ENCODE data around the gene PRPH2.
"Not testable (repeated sequence)": the region's sequence is repeated elsewhere in the genome, so short reads cannot be mapped to it uniquely, and the experiment has no call there.

Gene PRPH2

DNA sequence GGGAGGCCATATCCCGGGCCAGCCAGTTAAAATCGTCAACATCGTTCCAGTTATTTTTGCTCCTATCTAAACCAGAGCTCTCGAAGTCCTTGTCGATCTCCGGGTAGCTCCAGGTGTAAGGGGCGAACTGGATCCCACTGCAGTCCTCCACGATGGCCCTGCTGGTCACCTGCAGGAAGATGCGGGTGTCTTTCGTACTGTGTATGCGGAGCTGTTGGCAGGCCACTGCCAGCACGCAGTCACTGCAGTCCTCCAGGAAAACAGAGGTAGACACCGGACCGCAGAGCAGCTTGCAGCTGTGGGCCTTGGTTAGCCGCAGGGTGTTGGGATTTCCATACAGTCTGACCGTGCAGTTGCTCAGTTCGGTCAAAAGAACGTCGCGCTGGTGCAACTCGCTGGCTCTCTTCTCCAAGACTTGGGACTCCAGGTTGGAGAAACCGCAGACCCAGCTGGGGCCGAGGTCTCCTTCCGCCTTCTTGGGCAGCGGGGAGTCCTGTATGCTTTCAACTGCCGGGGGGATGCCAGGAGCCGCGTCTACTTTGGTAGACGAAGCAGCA lies 22.8 kb upstream of the PRPH2 start:
- in situ Hi-C loops (cut with MboI; ENCODE audit: low pct_unique_long_range_greater_than_20kb, low sequenced_read_pairs), result no loop called here
- peak; percentile 53 for DNase-seq

GRCh38 chr6:42744351-42744893 lies 22.0 kb upstream of the PRPH2 start:
- in situ Hi-C loops (cut with MboI; ENCODE audit: low pct_unique_long_range_greater_than_20kb, low sequenced_read_pairs), result no loop called here
- DNase-seq, result no peak

- DNase-seq, result peak; percentile 88
- in situ Hi-C loops (cut with MboI; ENCODE audit: low pct_unique_long_range_greater_than_20kb, low sequenced_read_pairs), result no loop called here
Measured at GRCh38 chr6:42742116-42742894, 19.9 kb upstream of the PRPH2 start.

DNA sequence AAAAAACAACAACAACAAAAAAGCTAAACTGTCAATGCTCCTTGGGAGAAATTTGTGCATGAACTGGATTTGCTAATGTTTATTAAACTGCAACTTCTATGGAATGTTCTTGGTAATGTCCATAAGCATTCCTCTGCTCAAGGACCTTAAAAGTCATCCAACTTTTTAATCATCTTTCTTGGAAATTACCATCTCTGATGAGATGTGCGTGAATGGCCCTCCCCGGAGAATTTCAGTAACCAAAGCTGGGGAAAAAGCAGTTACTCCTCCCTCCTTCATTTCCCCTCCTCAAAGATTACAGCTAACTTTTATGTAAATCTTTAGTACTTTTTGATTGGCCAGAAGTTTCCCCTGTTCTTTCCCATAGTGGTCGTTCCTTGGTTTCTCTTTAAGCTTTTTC lies 18.3 kb upstream of the PRPH2 start:
- in situ Hi-C loops (cut with MboI; ENCODE audit: low pct_unique_long_range_greater_than_20kb, low sequenced_read_pairs), result no loop called here
- DNase-seq, result no peak

- in situ Hi-C loops (cut with MboI; ENCODE audit: low pct_unique_long_range_greater_than_20kb, low sequenced_read_pairs), result no loop called here
- DNase-seq, result no peak
Measured at GRCh38 chr6:42735976-42736375, 13.6 kb upstream of the PRPH2 start.

GRCh38 chr6:42733867-42734481 lies 11.6 kb upstream of the PRPH2 start:
- in situ Hi-C loops (cut with MboI; ENCODE audit: low pct_unique_long_range_greater_than_20kb, low sequenced_read_pairs), result not testable (repeated sequence)

DNA sequence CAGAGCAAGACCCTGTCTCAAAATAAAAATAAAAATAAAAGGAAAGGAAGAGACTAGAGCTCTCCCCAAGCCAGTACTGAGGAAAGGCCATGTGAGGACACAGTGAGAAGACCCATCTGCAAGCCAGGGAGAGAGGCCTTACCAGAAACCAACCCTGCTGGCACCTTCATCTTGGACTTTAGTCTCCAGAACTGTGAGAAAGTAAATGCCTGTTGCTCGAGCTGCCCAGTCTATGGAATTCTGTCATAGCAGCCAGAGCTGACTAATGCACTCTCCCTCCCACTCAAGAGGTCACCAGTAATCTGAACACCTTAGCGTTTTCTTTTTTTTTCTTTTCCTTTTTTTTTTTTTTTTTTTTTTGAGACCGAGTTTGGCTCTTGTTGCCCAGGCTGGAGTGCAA lies 7.3 kb upstream of the PRPH2 start:
- in situ Hi-C loops (cut with MboI; ENCODE audit: low pct_unique_long_range_greater_than_20kb, low sequenced_read_pairs), result no loop called here
- no peak for DNase-seq

More at GRCh38 chr6:42733867-42734481, 11.6 kb upstream of the PRPH2 start:
- peak; percentile 85 for DNase-seq

DNA sequence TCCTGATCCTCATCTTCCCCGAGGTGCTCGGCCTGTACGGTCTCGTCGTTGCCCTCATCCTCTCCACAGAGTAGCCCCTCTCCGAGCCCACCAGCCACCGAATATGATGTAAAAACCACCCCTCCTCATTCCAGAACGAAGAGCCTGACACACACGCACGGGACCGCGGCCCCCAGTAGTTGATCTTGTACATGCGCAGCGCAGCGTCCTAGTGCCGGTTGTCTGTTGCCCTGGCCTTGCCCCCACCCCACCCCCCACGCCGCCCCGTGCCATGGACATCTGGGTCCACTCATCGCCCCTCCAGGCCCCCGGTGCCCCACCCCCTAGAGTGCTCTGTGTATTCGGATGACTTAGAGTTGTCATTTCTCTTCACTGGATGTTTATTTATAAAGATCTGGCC lies 5.2 kb upstream of the PRPH2 start:
- in situ Hi-C loops (cut with MboI; ENCODE audit: low pct_unique_long_range_greater_than_20kb, low sequenced_read_pairs), result no loop called here
- no peak for DNase-seq

DNA sequence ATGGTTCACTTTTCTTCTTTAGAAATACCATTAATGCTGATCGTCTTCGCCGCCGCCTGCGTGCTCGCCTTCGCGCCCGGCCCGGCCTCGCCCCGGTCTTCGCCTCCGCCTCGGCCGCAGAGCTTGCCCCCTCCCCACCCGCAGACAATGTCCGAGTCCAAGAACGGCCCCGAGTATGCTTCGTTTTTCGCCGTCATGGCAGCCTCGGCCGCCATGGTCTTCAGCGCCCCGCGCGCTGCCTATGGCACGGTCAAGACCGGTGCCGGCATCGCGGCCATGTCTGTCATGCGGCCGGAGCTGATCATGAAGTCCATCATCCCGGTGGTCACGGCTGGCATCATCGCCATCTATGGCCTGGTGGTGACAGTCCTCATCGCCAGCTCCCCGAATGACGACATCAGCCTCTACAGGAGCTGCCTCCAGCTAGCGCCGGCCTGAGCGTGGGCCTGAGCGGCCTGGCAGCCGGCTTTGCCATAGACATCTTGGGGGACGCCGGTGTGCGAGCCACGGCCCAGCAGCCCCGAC lies 4.8 kb upstream of the PRPH2 start:
- no peak for DNase-seq
- in situ Hi-C loops (cut with MboI; ENCODE audit: low pct_unique_long_range_greater_than_20kb, low sequenced_read_pairs), result no loop called here

- in situ Hi-C loops (cut with MboI; ENCODE audit: low pct_unique_long_range_greater_than_20kb, low sequenced_read_pairs), result no loop called here
- peak; percentile 92 for DNase-seq
Measured at GRCh38 chr6:42726485-42727086, 4.2 kb upstream of the PRPH2 start.

- in situ Hi-C loops (cut with MboI; ENCODE audit: low pct_unique_long_range_greater_than_20kb, low sequenced_read_pairs), result no loop called here
- DNase-seq, result no peak
Measured at GRCh38 chr6:42726026-42726425, 3.6 kb upstream of the PRPH2 start.

DNA sequence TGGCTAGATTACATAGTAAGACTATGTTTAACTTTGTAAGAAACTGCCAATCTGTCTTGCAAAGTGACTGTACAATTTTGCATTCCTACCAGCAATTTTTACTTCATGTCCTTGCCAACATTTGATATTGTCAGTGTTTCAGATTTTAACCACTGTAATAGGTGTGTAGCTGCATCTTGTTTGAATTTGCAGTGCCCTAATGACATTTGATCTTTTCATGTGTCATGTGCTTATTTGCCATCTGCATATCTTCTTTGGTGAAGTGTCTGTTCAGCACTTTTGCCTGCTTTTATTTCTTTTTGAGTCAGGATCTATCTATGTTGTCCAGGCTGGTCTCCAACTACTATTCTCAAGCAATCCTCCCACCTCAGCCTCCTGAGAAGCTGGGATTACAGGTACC lies 2.4 kb upstream of the PRPH2 start:
- in situ Hi-C loops (cut with MboI; ENCODE audit: low pct_unique_long_range_greater_than_20kb, low sequenced_read_pairs), result no loop called here
- DNase-seq, result no peak

DNA sequence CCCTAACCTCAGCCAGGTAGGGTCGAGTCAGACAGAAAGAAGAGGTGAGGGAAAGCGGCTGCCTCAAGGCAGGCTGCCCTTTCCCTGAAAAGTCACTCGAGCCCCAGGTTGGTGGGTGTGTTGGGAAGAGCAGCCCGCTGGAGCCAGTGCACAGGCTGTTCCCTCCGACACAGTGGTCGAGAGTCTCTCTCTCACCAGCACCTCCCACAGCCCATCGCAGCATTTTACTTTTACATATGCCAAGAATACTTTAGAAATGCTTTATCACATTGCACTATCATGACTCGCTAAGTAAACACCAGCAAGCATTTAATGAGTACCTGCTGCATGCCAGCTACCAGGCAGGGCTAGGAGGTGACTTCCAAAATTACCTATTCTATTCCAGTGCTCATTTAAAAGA lies 1.7 kb downstream of the PRPH2 start:
- DNase-seq, result no peak
- in situ Hi-C loops (cut with MboI; ENCODE audit: low pct_unique_long_range_greater_than_20kb, low sequenced_read_pairs), result no loop called here

- in situ Hi-C loops (cut with MboI; ENCODE audit: low pct_unique_long_range_greater_than_20kb, low sequenced_read_pairs), result no loop called here
- DNase-seq, result no peak
Measured at GRCh38 chr6:42715871-42716270, 6.5 kb downstream of the PRPH2 start.

- no peak for DNase-seq
- in situ Hi-C loops (cut with MboI; ENCODE audit: low pct_unique_long_range_greater_than_20kb, low sequenced_read_pairs), result no loop called here
Measured at GRCh38 chr6:42714098-42714761, 8.2 kb downstream of the PRPH2 start.

DNA sequence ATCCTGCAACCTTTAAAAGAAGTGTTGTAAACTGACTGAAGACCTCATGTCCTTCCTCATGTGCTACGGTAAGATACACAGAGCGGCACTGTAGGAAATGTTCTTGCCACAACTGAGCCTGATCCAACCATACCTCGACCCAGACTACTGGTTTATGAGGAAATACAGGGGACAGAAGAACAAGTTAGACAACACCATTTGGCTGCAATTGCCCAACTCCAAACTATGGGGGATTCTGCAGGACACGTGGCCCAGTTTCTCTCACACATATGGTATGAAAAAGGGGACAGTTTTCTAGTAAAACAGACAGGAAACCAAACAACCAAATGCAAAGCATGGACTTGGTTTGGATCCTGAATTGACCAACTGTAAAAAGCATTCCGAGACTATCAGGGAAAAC lies 10.5 kb downstream of the PRPH2 start:
- in situ Hi-C loops (cut with MboI; ENCODE audit: low pct_unique_long_range_greater_than_20kb, low sequenced_read_pairs), result no loop called here
- DNase-seq, result no peak

- DNase-seq, result peak; percentile 49
- in situ Hi-C loops (cut with MboI; ENCODE audit: low pct_unique_long_range_greater_than_20kb, low sequenced_read_pairs), result no loop called here
Measured at GRCh38 chr6:42710316-42710715, 12.1 kb downstream of the PRPH2 start.

GRCh38 chr6:42709871-42710270 lies 12.5 kb downstream of the PRPH2 start:
- in situ Hi-C loops (cut with MboI; ENCODE audit: low pct_unique_long_range_greater_than_20kb, low sequenced_read_pairs), result no loop called here

GRCh38 chr6:42708096-42708495 lies 14.3 kb downstream of the PRPH2 start:
- DNase-seq, result no peak
- in situ Hi-C loops (cut with MboI; ENCODE audit: low pct_unique_long_range_greater_than_20kb, low sequenced_read_pairs), result no loop called here

More at GRCh38 chr6:42709871-42710270, 12.5 kb downstream of the PRPH2 start:
- no peak for DNase-seq
